Heart right ventricle (tissue), 16 donors: ENCODE results near the gene ZMYND19. TPM values are rescaled to one million over a fixed set of nuclear protein-coding genes. Genes with fewer than 3 reads are reported as not detected.
"Not testable (repeated sequence)": the region's sequence is repeated elsewhere in the genome, so short reads cannot be mapped to it uniquely, and the experiment has no call there.

Source experiments
- ATAC-seq, 8 donors: fragments of 200-7000 bp; cut with Tn5 transposase; one replicate each; pipeline ENCODE4 v1.9.1; 2020; ENCODE audit warnings: mild to moderate bottlenecking in 8 of 8, moderate library complexity in 8 of 8, moderate number of reproducible peaks in 1 of 8
- DNase-seq, 2 donors: peaks; one replicate each; pipeline ENCODE4 v3.0.0-alpha.2; 2020
- H3K27ac ChIP-seq, 10 donors: fragments of 200-600 bp; sonication (generic) in 2 of 10; one replicate each; pipeline versions ENCODE4 v1.5.0 to v1.8.0; 2020 to 2022; ENCODE audit warnings: mild to moderate bottlenecking in 3 of 10
- H3K27me3 ChIP-seq, 7 donors: fragments of 200-600 bp; one replicate each; pipeline ENCODE4 v1.8.0; 2021 to 2022; ENCODE audit warnings: mild to moderate bottlenecking in 2 of 7
- H3K36me3 ChIP-seq, 9 donors: fragments of 200-600 bp; sonication (generic) in 1 of 9; one replicate each; pipeline versions ENCODE4 v1.5.0 to v1.8.0; 2020 to 2022; ENCODE audit warnings: mild to moderate bottlenecking in 2 of 9
- H3K4me1 ChIP-seq, 9 donors: fragments of 200-600 bp; sonication (generic) in 1 of 9; one replicate each; pipeline versions ENCODE4 v1.5.0 to v1.8.0; 2020 to 2022; ENCODE audit warnings: mild to moderate bottlenecking in 4 of 9
- H3K4me3 ChIP-seq, 10 donors: fragments of 200-600 bp; sonication (generic) in 2 of 10; one replicate each; pipeline versions ENCODE4 v1.5.0 to v1.8.0; 2020 to 2022; ENCODE audit warnings: mild to moderate bottlenecking in 7 of 10, moderate library complexity in 2 of 10
- H3K9me3 ChIP-seq, 11 donors: fragments of 200-600 bp in 10 of 11; sonication (generic) in 2 of 11; one replicate each; pipeline versions ENCODE4 v1.5.0 to v1.8.0; 2013 to 2022; ENCODE audit warnings: mild to moderate bottlenecking in 2 of 11, control low read depth in 1 of 11, moderate library complexity in 1 of 11
- WGBS, 2 donors: extraction: QIAGEN DNeasy Blood & Tissue Kit; methylation state at CpG; one replicate each; pipeline ENCODE4 v1.1.7; 2013; ENCODE audit warnings: inconsistent platforms in 1 of 2; 5-methylcytosine and 5-hydroxymethylcytosine counted together
- intact Hi-C, 10 donors: fragments of 100-400 bp; cut with DNase I; formaldehyde crosslinking; loops; one replicate each; pipeline versions ENCODE4 v1.11.1 to v1.14.2; 2022
- polyA plus RNA-seq, 2 donors: library from polyadenylated mRNA; stranded (reverse); fragments of 200-250 nt; gene quantifications; one replicate each; pipeline ENCODE4 v1.2.3, GENCODE V29; 2013
- total RNA-seq, 10 donors: library from RNA; stranded (reverse); fragmentation: NEBNext Ultra II Directional in 3 of 10; extraction: Animal tissue kit (Norgen Biotek cat#: 25700) in 3 of 10; gene quantifications; one replicate each; pipeline versions ENCODE4 v1.2.1 to v1.2.4, GENCODE V29; 2021 to 2023
- TF ChIP-seq, protein P1 (sequence below), 9 donors: fragments of 200-600 bp; sonication (generic) in 2 of 9; IDR thresholded peaks; one replicate each; pipeline versions ENCODE4 v1.5.0 to v1.8.0; 2021 to 2022; ENCODE audit warnings: antibody characterized with exemption in 9 of 9, mild to moderate bottlenecking in 5 of 9, moderate library complexity in 1 of 9
- donor health status: Arrhythmogenic right ventricular cardiomyopathy.
- donor health status: ischemic (EF 13 %, LVEDD 7.1; RV severe dilation, severe dysfunction).
- donor health status: healthy with polysubstance abuse.
- donor health status: DM: no; HTN: yes; CAD: no.
- donor health status: DM: no; HTN: no; CAD: no.
- donor health status: ischemic (EF 25% LVEDD 6.9; RV normal size, moderate dysfunction).
- donor health status: ischemic (EF 25% LVEDD 5.7; RV mildly dilated, moderate dysfunction).
- donor health status: healthy.
- donor health status: DM: yes; HTN: yes; CAD: no.
- donor health status: Ischemic cardiomyopathy.
- donor health status: ischemic (EF 35%, LVEDD 5.7; RV mildly dilated, moderate dysfunction).
- donor health status: nonischemic (EF 11% LVEDD 7.7; RV severe dilation, severe dysfunction).
- donor health status: DM: yes; HTN: yes; CAD: no.
- donor health status: PGD.
- donor health status: ischemic (EF 29% LVEDD 5.4; RV normal size, mild dysfunction).
- donor health status: nonischemic (EF 23%, LVEDD 6.1; RV moderate dilation, normal function).

ZMYND19 gene
- total and polyA plus RNA-seq, 12 donors: 8.0 to 22.3 (median 9.2) TPM

DNA sequence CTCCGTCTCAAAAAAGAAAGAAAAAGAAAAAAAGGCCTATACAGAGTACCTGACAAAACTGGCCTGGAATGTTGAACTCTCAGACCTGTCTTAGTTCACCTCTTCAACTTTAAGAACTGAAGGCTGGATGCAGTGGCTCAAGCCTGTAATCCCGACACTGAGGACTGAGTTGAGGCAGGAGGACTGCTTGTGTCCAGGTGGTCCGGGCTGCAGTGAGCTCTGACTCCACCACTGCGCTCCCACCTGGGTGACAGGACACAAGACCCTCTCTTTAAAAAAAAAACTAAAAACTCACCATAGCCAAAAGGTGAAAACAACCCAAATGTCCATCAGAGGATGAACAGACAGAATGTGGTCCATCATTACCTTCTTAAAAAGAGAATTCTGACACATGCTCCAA, 32.2 kb downstream of the ZMYND19 start:
- no peaks in the 10 kb centered on the region for H3K9me3 ChIP-seq
- H3K36me3 ChIP-seq: peaks cover 0 to 94% (median 24%) of the 10 kb centered on the region in 9 donors
- no peak overlapping the region for H3K4me3 ChIP-seq
- TF ChIP-seq, protein P1, sequence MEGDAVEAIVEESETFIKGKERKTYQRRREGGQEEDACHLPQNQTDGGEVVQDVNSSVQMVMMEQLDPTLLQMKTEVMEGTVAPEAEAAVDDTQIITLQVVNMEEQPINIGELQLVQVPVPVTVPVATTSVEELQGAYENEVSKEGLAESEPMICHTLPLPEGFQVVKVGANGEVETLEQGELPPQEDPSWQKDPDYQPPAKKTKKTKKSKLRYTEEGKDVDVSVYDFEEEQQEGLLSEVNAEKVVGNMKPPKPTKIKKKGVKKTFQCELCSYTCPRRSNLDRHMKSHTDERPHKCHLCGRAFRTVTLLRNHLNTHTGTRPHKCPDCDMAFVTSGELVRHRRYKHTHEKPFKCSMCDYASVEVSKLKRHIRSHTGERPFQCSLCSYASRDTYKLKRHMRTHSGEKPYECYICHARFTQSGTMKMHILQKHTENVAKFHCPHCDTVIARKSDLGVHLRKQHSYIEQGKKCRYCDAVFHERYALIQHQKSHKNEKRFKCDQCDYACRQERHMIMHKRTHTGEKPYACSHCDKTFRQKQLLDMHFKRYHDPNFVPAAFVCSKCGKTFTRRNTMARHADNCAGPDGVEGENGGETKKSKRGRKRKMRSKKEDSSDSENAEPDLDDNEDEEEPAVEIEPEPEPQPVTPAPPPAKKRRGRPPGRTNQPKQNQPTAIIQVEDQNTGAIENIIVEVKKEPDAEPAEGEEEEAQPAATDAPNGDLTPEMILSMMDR (IDR thresholded peaks at IDR 0.05): no peak
- H3K27me3 ChIP-seq: no peaks in the 10 kb centered on the region
- ATAC-seq: no peak
- no peak overlapping the region for H3K27ac ChIP-seq
- WGBS, 2 donors: 95 to 98% methylated on average over 4 of the region's 4 CpGs
- peaks cover 0 to 8% (median 0%) of the 10 kb centered on the region in 9 donors for H3K4me1 ChIP-seq
- intact Hi-C loops: no loop called here
- DNase-seq: no peak

DNA sequence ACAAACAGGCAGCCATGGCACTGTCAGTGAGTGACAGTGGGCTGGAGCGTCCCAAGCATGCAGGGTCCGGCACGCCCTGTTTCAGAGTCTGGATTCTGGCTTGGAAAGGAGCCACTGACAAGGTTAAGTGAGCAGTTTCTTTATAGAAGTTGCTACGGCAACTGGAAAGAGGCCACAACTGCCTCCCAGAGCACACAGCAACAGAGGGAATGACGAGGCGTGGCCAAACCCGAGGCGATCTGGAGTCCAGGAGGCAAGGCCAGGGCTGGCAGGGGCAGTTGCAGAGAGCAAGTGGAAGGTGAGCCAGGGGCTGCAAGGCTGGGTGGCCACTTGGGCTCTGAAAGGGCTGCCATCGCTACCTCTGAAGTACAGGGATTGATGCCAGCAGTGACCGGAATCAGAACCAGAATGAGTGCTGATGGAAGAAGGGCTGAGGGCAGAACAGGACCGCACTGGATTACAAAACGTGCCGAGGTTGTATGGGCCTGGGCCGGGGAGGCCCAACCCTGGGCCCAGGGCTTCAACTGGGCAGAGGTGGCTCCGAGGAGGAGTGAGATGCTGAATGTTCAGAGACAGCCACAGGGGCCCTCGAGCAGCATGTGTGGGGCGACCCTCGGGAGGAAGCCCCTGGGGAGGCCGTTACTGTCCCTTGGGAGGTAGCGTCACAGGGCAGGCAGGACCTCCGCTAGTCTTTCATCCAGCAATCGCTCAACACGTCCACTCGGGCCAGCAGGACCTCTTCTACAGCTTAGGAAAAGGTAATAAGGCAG, 34.1 kb downstream of the ZMYND19 start:
- H3K9me3 ChIP-seq: no peaks in the 10 kb centered on the region
- WGBS, 2 donors: 77 to 84% methylated on average over 24 of the region's 24 CpGs
- no peak overlapping the region for H3K4me3 ChIP-seq
- peak in 2 of 8 donors; percentile 8 to 28 for ATAC-seq
- peaks cover 0 to 81% (median 20%) of the 10 kb centered on the region in 9 donors for H3K36me3 ChIP-seq
- peak overlapping the region in 2 of 10 donors; percentile 2 to 29 for H3K27ac ChIP-seq
- DNase-seq: peak in 1 of 2 donors; percentile 49
- TF ChIP-seq, protein P1 (IDR thresholded peaks at IDR 0.05): no peak
- peaks cover 0 to 19% (median 8%) of the 10 kb centered on the region in 9 donors for H3K4me1 ChIP-seq
- H3K27me3 ChIP-seq: no peaks in the 10 kb centered on the region
- intact Hi-C loops: no loop called here

DNA sequence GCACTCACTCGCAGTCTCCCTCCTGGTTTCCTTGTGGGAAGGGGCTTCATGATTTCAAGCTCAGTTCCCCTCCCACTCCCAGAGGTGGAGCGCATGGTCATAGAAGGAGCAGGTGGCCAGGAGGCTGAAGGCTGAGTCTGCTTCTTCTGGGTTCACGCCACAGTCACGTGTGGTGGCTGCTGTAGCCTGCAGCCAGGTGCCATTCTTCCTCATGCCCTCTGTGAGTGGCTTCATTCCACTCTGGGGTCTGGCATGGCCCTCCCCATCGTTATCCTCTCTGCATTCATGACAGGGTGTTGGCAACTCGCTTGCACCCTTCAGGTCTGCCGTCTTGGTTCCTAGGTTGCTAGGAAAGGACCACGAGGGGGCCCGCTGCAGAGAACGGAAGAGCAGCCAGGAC, 35.1 kb downstream of the ZMYND19 start:
- no peak overlapping the region for H3K27ac ChIP-seq
- intact Hi-C loops: no loop called here
- TF ChIP-seq, protein P1 (IDR thresholded peaks at IDR 0.05): no peak
- H3K4me1 ChIP-seq: peaks cover 0 to 22% (median 10%) of the 10 kb centered on the region in 9 donors
- no peaks in the 10 kb centered on the region for H3K27me3 ChIP-seq
- DNase-seq (no peak), ATAC-seq (no peak)
- H3K4me3 ChIP-seq: no peak overlapping the region
- 87 to 89% methylated on average over 10 of the region's 10 CpGs for WGBS, 2 donors
- H3K36me3 ChIP-seq: peaks cover 0 to 75% (median 20%) of the 10 kb centered on the region in 9 donors
- H3K9me3 ChIP-seq: no peaks in the 10 kb centered on the region

DNA sequence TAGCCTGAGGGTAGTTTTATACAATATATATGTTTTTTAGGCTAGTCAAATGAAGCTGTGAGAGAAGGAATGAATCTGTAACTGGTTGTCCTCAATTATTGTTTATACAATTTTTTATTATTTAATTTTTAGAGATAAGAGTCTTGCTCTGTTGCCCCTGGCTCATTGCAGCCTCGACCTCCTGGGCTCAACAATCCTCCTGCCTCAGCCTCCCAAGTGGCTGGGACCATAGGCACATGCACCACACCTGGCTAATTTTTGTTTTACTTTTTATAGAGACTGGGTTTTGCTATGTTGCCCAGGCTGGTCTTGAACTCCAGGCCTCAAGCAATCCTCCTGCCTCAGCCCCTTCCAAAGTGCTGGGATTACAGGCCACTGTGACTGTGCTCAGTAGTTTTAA, 36.0 kb downstream of the ZMYND19 start:
- 95 to 96% methylated on average over 1 of the region's 1 CpG for WGBS, 2 donors
- Histone ChIP-seq H3K36me3 (peaks cover 0 to 67% (median 20%) of the 10 kb centered on the region in 9 donors), H3K9me3 (no peaks in the 10 kb centered on the region), H3K4me3 (no peak overlapping the region), H3K27me3 (no peaks in the 10 kb centered on the region), H3K27ac (no peak overlapping the region), H3K4me1 (peaks cover 0 to 30% (median 16%) of the 10 kb centered on the region in 9 donors)
- TF ChIP-seq, protein P1 (IDR thresholded peaks at IDR 0.05): no peak
- intact Hi-C loops: no loop called here
- DNase-seq (no peak), ATAC-seq (no peak)

DNA sequence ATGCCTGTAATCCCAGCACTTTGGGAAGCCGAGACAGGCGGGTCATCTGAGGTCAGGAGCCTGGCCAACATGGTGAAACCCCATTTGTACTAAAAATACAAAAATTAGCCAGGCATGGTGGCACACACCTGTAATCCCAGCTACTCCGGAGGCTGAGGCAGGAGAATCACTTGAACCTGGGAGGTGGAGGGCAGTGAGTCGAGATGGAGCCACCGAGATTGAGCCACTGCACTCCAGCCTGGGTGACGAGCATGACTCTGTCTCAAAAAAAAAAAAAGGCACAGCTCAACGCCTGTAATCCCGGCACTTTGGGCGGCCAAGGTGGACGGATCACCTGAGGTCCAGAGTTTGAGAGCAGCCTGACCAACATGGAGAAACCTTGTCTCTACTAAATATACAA, 36.7 kb downstream of the ZMYND19 start:
- peaks cover 0 to 61% (median 20%) of the 10 kb centered on the region in 9 donors for H3K36me3 ChIP-seq
- intact Hi-C loops: not testable (repeated sequence)

More for the DNA sequence above, 36.7 kb downstream of the ZMYND19 start:
- WGBS, 2 donors: 87 to 91% methylated on average over 10 of the region's 10 CpGs
- not testable (repeated sequence) for DNase-seq, H3K4me3 ChIP-seq, H3K9me3 ChIP-seq, ATAC-seq, H3K27ac ChIP-seq, H3K27me3 ChIP-seq
- peaks cover 0 to 37% (median 20%) of the 10 kb centered on the region in 9 donors for H3K4me1 ChIP-seq
